HG03432 (cell line): Measurements from ENCODE around the gene MRPS11.
"Not testable (repeated sequence)": the region's sequence is repeated elsewhere in the genome, so short reads cannot be mapped to it uniquely, and the experiment has no call there.

Experiments used
- ATAC-seq: cut with Tn5 transposase; IDR thresholded peaks from one replicate; pipeline ENCODE4 v1.9.1; 2021; ENCODE audit warnings: mild to moderate bottlenecking, moderate library complexity; ENCODE audit not compliant: unreplicated experiment

The MRPS11 gene

DNA sequence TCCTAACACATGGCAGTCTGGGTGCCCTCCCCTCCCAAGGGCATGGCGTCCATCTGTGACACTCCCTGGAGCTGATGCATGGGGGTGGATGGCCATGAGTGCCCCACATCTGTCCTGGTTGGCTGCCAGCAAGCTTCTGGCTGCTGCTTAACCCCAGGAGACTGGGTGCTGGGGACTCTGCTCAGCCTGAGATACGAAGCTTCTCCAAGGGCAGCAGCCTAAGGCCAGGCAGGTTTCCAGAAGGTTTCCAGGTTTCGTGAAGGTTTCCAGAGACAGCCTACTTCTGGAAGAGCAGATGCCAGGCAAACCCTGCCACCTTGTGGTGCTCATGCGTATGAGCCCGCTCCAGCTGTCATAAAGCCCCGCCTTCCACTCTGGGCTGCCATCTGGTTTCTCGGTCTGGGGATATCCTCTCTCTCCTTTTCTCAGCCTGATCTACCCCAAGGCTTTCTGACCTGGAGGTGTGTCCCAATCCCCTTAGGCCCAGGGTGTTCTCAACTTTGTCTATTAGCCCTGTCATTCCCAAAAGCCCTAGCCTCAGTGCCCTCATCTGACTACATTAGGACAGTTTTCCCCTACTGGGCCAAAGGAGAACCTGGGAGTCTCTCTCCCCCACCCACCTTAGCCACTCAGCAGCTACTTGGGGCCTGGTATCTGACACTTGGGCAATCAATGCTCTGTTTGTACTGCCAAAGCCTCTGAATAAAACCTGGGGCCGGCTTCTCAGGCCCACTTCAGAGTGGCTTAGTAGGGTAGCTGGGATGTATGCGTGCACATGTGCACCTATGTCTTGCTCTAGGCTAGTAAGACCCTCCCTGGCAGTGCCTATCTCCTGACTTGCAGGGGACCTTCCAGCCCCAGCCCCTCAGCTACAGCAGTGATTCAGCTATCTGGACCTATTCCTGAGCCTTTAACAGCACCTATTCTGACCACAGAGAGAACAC is 12.4 kb upstream of the MRPS11 start:
- ATAC-seq, result peak; percentile 94

DNA sequence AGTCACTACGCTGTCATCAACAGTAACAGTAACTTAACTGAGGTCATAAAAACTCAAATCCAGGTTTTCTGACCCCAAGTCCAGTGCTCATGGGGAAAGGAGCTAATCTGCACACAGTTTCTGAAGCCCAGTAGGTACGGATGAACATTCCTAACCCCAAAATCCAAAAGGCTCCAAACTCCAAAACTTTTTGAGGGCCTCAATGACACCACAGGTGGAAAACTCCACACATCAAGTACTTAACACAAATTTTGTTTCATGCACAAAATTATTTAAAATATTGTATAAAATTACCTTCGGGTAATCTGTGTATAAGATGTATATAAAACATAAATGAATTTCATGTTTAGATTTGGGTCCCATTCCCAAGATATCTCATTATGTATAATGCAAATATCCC is 10.8 kb upstream of the MRPS11 start:
- ATAC-seq, result no peak

DNA sequence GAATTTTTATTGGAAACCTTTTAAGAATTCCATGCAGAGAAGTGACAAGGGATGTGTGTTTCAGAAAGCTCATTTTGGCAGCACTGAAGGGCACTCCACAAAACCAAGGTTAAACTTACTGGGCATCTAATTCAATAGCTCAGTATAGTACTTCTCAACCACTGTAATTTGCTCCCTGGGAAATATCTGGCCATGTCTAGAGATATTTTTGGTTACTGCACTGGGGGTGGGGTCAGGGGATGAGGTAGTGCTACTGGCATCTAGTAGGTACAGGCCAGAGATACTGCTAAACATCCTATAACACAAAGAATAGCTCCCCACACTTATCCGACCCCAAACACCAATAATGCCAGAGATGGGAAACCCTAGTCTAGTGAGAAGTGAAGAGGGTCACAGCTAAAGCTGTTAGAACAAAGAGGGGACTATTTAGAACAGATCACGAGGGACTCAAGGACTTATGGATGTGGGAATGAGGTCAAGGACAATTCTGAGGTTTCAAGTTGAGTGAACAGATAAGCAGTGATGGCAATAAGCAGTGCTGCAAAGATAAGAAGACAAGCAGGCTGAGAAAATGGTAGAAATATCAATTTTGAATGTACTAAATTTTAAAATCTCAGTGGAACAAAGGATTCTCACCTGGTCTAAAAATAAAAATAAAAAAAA is 3.5 kb upstream of the MRPS11 start:
- no peak for ATAC-seq

DNA sequence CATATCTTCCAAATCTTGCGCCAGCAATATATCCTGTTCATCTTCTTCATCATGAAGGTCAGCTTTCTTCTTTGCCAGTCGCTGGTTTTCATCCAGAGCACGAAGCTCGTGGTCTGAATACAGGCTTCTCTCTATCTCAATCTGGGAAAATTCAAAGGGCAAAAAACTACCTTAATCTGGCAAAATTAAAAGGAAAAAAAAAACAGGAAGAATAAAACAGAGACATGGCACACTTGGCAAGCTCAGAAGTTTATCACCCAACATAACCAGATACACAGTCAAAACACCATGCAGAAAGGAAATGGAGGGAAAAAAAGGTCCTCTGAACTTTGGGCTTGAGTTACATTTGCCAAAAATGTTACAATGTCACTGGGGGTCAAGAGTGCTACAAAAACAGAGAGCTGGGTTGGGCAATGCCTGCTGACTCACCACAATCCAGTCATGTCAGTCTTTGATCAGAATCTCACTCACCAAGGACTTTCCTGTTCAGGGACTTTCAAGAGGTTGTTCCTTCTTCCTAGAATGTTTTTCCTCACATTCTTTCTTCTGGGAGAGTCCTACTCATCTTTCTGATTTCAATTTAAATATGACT is 1.8 kb upstream of the MRPS11 start:
- ATAC-seq, result no peak

GRCh38 chr15:88467935-88468528 is 524 bp downstream of the MRPS11 start:
- no peak for ATAC-seq

- not testable (repeated sequence) for ATAC-seq
Observed at GRCh38 chr15:88468721-88469120, 1.2 kb downstream of the MRPS11 start.

GRCh38 chr15:88469321-88469720 is 1.8 kb downstream of the MRPS11 start:
- ATAC-seq, result no peak

DNA sequence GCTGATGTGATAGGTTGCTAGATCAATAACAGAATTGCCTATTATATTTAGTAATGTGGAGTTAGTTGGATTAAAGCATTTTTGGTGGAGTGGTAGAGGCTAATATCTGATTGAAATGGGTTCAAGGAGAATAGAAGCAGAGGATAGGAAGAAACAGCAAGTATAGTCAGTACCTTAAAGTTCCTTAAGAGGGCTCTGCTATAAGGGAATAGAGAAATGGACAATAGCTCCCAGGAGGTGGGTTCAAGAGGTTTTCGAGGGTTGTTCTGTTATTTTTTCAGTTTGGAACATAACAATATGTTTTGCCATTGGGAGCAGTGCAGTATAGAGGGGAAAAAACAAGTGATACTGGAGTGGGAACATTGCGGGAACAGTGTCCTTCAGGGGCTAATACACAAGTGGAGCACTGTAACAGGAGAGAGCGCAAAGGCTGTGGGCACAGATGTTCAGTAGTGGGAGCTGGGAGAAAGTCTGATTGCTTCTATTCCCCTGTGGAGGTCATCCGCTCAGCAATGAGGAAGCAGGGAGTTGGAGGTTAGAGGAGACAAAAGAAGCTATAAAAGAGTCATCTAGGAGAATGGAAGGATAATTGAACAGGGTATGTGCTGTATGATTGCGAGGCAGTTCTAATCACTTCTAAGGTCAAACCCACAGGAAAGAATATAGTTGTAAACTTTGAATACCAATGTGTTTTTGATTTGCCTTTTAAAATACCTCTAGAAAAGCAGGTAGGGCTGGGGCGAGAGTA is 3.3 kb downstream of the MRPS11 start:
- no peak for ATAC-seq

GRCh38 chr15:88472225-88472624 is 4.7 kb downstream of the MRPS11 start:
- ATAC-seq, result no peak

- not testable (repeated sequence) for ATAC-seq
Observed at GRCh38 chr15:88473661-88474293, 6.3 kb downstream of the MRPS11 start.

DNA sequence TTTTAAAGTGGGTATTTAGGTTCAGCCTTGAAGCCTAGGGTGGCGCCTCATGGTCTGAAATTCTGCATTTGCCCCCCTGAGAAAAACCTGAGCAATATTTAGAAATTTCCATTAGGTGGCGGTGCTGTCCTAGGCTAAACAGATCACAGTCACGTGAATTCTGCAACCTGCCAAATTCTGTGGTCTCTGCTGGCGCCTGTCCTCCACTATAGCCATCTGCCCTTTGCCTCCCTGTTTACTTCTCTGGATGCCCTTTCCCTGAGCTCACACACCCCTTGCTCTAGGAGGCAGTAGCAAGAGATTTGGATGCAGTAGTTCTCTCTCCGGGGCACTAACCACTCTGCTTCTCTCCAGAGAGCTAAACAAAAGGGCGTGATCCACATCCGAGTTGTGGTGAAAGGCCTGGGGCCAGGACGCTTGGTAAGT is 9.1 kb downstream of the MRPS11 start:
- ATAC-seq, result no peak

GRCh38 chr15:88477126-88477525 is 9.6 kb downstream of the MRPS11 start:
- ATAC-seq, result no peak

DNA sequence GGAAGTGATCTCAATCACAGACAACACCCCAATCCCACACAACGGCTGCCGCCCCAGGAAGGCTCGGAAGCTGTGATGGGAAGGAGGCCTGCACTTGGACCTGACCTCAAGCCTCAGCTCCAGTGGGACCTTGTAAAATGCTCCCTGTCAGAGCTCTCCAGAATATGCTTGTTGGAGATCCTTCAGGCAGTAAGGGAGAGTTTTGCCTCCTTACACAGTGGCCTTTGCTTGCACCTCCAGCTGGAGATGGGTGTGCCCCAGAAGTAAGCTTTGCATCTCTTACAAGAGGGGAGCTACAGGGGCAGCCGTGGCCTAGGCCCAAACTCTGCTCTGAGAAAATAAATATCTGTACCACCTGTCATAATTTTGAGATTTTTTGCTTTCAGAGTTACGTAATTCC is 10.4 kb downstream of the MRPS11 start:
- no peak for ATAC-seq

DNA sequence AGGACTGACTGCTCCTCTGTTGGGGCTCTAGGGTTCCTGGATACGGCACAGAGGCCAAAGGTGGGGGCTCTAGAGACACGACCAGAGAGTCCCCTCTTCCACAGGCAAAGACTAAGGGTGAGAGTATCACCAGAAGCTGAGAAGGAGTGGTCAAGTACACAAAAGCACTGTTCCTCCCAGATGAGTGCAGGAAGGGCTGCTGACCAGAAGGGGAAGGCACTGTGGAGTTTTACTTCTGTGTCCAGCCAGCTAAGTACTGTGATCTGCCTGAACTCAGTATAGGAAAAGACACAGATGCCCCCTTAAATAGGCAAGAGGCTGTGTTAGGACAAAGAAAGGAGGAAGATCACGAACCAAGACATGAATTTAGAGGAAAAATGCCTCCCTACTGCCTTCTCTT is 11.7 kb downstream of the MRPS11 start:
- no peak for ATAC-seq

GRCh38 chr15:88480981-88481380 is 13.5 kb downstream of the MRPS11 start:
- no peak for ATAC-seq

- no peak for ATAC-seq
Observed at GRCh38 chr15:88482263-88482662, 14.8 kb downstream of the MRPS11 start.

DNA sequence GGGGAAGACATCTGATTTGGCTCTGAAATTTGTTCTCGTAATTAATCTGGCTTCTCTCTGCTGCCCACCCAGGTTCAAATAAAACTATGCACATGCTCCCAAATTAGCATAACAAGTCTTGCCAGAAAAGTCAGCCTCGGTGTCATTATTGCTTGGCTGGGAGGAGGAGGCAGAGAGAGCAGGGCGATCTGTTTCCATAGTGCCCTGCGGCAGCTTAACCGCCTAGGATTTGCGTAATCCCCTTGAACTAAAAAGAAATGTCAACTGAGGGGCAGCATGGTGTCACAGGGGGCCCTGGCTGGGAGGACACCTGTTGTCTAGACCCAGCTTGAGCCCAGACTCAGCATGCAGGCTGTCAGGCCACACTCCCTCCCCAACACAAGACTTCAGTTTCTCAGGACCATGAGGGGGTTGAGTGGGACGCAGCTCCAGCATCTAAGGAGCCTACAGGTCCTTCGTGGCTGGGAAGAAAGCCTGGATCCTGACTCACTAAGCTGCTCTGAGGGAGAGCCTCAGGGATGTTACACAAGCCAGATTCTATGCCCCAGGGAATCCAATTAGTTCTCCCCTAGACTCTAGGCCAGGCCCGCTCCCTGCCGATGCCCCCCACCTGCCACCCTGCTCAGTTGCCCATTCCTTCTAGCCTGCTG is 17.3 kb downstream of the MRPS11 start:
- no peak for ATAC-seq

GRCh38 chr15:88487178-88487795 is 19.8 kb downstream of the MRPS11 start:
- ATAC-seq, result no peak

GRCh38 chr15:88487796-88488523 is 20.5 kb downstream of the MRPS11 start:
- no peak for ATAC-seq
